GM19468 (cell line): Measurements from ENCODE around the gene KYAT1.

Experiments
- ATAC-seq: cut with Tn5 transposase; IDR thresholded peaks from one replicate; pipeline ENCODE4 v1.9.1; 2021; ENCODE audit warnings: mild to moderate bottlenecking, moderate library complexity, moderate number of reproducible peaks; ENCODE audit not compliant: unreplicated experiment; ENCODE audit errors: extremely low read depth

KYAT1 gene

GRCh38 chr9:128910906-128911305 is 29.2 kb upstream of the KYAT1 start:
- ATAC-seq = no peak

GRCh38 chr9:128909859-128910258 is 28.1 kb upstream of the KYAT1 start:
- no peak for ATAC-seq

- ATAC-seq = no peak
Observed at GRCh38 chr9:128908372-128908771, 26.6 kb upstream of the KYAT1 start.

GRCh38 chr9:128906741-128907140 is 25.0 kb upstream of the KYAT1 start:
- ATAC-seq = no peak

GRCh38 chr9:128905964-128906363 is 24.2 kb upstream of the KYAT1 start:
- ATAC-seq = no peak

GRCh38 chr9:128903871-128904620 is 22.3 kb upstream of the KYAT1 start:
- ATAC-seq = no peak

GRCh38 chr9:128903079-128903461 is 21.3 kb upstream of the KYAT1 start:
- no peak for ATAC-seq

GRCh38 chr9:128902351-128903078 is 20.8 kb upstream of the KYAT1 start:
- peak; percentile 79 for ATAC-seq

- no peak for ATAC-seq
Observed at GRCh38 chr9:128901822-128902221, 20.1 kb upstream of the KYAT1 start.

- ATAC-seq = no peak
Observed at GRCh38 chr9:128901379-128901778, 19.6 kb upstream of the KYAT1 start.

GRCh38 chr9:128899566-128900322 is 18.0 kb upstream of the KYAT1 start:
- no peak for ATAC-seq

- ATAC-seq = no peak
Observed at GRCh38 chr9:128898845-128899565, 17.3 kb upstream of the KYAT1 start.

- no peak for ATAC-seq
Observed at GRCh38 chr9:128898382-128898781, 16.6 kb upstream of the KYAT1 start.

- no peak for ATAC-seq
Observed at GRCh38 chr9:128895556-128895955, 13.8 kb upstream of the KYAT1 start.

- ATAC-seq = no peak
Observed at GRCh38 chr9:128894764-128895163, 13.0 kb upstream of the KYAT1 start.

- ATAC-seq = no peak
Observed at GRCh38 chr9:128893354-128893753, 11.6 kb upstream of the KYAT1 start.

- no peak for ATAC-seq
Observed at GRCh38 chr9:128892221-128892921, 10.6 kb upstream of the KYAT1 start.

GRCh38 chr9:128891321-128892220 is 9.8 kb upstream of the KYAT1 start:
- ATAC-seq = no peak

GRCh38 chr9:128887914-128888350 is 6.2 kb upstream of the KYAT1 start:
- ATAC-seq = no peak
